Measurements from ENCODE around the gene FANCI.

Gene FANCI

DNA sequence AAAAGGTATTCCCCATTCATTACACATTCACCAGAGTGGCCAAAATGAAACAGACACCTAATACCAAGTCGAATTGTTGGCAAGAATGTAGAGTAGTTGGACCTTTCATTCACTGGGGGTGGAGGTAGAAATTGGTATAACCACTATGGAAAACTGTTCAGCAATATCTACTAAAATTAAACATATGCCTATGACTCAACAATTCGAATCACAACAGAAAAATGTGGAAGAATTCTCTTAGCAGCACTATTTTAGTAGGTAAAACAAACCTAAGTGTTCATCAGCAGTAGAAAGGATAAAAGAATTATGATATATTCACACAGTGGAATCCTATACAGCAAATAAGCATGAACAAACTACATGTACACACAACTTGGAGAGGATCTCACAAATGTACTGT is 60.2 kb downstream of the FANCI start:
- DNase-seq (ENCODE audit: extremely low read depth in 1 of 2, low read depth in 1 of 2): no peak

DNA sequence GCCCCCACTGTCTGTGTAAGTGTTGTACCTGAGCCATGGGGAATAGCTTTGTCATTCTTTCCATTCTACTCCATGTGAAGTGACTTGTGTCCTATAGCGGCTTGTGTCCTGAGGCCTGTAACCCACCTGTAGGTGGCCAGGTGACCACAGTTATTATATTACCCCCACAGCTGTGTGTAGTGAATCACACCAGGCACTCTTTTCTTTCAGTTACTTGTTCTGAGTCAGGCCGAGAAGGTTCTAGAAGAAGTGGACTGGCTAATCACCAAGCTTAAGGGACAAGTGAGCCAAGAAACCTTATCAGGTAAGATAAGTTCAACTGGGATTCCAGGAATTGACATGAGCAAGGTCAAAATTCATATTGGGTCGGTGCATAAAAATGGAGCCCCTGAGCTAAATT is 61.6 kb downstream of the FANCI start:
- DNase-seq (ENCODE audit: extremely low read depth in 1 of 2, low read depth in 1 of 2): no peak

DNA sequence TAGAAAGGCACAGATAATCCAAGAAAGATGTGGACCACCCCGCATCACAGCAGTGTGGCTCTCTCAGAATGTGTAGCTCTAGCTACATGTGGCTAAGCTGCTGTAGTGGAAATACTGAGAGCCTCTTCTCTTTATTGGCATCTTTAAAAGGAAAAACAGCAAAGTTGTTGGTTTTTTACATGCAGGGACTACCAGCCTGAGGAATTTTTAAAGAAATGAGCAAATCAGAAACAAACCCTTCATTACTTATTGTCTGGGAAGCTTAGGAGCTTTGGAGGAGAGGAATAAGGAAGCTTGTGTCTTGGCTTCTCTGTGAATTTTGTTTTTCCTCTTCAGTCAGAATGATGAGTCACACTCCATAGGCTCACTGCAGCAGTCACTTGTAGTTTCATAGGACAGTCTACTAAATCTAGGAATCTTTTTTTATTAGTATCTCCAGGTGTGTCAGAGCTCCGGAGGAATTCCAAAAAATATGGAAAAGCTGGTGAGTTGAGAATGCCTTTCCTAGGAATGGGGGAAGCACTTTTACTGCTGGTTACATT is 63.3 kb downstream of the FANCI start:
- no peak for DNase-seq (ENCODE audit: extremely low read depth in 1 of 2, low read depth in 1 of 2)

DNA sequence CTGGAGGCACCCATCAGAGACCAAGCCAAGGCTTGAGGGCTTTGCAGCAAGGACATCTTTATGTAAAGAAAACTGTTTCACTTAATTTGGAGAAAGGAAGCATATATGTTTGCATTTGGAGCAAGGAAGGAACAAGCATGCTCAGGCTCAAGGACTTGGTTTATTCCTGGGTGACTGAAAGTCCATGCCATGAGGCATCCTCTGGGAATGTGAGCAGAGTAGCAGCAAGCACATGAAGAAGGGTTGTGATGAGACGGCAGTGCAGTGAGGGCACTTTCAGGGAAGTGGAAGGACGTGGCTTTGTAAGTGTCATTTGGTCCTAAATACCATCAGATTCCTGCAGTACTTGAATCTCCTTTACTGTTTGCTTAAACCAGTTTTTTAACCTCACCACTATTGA is 64.0 kb downstream of the FANCI start:
- DNase-seq (ENCODE audit: extremely low read depth in 1 of 2, low read depth in 1 of 2): no peak

DNA sequence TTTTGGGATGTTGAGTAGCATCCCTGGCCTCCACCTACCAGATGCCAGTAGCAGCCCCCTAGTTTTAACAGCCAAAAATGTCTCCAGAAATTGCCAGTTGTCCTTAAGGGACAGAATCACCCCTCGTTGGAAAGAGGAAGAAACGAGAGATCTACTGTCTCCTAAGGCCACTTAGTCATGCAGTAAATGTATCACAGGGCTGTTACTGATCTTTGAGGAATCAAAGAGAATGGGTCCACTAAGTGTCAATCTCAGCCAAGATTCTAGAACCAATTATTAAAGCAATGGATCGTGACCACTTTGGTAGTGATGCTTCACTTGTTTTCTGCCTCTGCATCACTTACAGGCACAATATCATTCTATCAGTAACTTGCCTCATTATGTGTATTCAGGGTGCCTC is 64.5 kb downstream of the FANCI start:
- DNase-seq (ENCODE audit: extremely low read depth in 1 of 2, low read depth in 1 of 2): no peak

DNA sequence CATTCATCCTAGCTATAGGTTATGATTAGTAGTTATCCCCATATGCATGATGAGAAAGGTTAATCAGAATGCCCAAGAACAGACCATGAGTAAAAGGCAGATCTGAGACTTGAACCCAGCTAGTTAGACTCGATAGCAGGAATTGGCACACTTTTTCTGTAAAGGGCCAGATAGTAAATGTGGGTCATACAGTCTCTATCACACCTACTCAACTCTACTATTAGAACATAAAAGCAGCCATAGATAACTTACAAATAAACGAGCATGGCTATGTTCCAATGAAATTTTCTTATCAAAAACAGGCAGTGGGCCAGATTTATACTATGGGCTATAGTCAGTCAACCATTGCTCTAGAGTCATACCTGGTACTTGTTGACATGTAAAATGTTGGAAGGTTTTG is 66.2 kb downstream of the FANCI start:
- no peak for DNase-seq (ENCODE audit: extremely low read depth in 1 of 2, low read depth in 1 of 2)

DNA sequence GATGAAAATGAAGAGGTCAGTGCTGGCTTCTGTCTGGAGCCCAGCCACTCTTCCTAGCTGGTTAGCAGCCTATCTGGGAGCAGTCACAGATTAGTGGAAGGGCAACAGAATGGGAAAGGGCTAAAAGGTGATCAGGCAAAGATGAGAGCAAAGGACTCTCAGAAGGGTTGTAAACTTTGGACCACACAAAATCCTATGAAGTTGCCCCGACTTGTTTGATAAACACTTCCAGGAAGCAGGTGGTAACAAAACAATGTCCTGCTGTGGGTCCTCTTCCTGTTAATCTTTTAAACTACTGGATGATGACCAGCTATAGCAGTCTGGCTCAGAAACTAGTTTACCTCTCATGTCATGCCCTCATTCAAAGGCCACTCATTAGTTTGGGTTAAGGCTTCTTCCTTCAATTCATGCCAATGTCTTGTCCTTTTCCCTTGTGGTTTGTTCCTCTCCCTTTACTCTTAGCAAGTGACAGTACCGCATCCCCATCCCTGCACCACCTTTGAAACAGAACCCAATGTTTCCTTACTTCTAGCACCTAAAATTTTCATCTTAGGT is 71.7 kb downstream of the FANCI start:
- DNase-seq (ENCODE audit: extremely low read depth in 1 of 2, low read depth in 1 of 2): no peak

DNA sequence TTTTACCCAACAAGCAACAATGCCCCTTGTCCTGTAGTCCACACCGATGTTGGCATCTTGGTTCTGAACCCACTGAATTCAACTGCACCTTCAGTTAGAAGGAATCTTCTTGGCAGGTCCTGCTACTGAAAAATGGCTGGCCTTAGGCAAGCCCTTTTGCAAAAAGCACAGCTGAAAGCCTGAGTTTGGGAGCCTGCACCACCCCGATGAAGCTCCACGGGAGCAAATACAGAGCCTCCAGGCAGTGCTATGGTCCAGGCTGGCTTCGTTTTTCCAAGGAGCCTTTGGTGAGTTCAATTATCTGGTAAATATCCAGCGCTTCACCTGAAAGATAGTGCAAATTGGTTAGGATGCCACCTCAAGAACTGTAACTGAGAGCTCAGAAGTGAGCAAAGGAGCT is 72.7 kb downstream of the FANCI start:
- DNase-seq (ENCODE audit: extremely low read depth in 1 of 2, low read depth in 1 of 2): no peak

DNA sequence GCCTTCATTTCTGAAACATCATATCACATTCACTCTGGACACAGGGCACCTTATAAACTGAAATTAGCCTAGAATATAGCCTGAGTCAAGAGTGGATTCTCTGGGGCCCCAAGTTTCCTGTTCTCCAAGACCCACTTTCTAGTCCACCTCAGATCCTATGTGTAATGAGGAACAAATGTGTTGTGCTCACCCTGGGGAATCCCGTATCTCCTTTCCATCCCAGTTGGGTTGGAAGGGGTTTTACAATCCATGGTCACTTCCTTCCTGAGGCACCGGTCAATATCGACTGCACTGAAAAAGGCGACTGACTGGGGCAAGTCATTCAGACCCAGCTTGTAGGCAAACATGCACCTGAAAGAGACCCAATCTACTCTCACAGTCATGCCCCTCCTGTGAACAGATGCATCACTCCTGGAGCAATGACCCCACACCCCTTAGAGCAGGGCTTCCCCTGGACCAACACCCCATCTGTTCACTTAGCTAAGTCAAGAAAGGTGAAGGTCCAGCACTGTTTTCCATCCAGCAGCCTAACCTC is 73.5 kb downstream of the FANCI start:
- DNase-seq (ENCODE audit: extremely low read depth in 1 of 2, low read depth in 1 of 2): no peak

DNA sequence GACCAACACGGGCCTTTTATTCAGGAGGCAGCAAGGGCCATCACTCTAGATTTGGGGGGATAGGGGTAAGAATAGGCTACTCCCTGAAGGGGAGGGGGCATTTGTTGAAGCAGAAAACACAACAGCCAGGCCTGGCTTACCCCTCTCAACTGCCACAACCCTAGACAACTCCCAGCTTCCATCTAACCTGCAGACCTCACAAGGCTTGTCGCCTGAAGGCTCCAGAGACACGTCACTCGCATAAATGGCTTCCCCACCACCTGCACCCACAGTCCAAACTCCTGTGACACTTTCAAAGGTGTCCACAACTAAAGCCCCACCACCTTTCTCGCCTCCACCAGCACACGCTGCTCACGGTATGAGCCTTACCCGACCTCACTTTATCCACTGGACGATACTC is 75.9 kb downstream of the FANCI start:
- DNase-seq (ENCODE audit: extremely low read depth in 1 of 2, low read depth in 1 of 2): no peak

DNA sequence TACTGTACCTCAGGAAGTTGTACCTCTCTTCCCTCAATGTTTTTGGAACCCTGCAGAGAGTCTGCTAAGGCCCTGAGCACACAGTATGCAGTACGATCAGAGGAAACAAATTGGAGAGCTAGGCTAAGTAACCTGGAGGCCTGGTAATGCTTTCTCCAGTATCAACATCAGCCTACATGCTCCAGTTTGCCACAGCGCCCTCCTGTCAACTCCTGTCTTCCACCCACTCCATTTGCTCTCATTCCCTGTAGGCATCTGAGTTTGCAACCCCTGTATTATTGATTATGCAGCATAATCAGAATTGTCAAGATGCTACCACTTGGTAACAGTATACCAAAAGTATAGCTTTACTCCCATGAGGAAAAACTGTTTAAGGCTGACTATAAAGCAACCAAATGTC is 76.4 kb downstream of the FANCI start:
- DNase-seq (ENCODE audit: extremely low read depth in 1 of 2, low read depth in 1 of 2): no peak

DNA sequence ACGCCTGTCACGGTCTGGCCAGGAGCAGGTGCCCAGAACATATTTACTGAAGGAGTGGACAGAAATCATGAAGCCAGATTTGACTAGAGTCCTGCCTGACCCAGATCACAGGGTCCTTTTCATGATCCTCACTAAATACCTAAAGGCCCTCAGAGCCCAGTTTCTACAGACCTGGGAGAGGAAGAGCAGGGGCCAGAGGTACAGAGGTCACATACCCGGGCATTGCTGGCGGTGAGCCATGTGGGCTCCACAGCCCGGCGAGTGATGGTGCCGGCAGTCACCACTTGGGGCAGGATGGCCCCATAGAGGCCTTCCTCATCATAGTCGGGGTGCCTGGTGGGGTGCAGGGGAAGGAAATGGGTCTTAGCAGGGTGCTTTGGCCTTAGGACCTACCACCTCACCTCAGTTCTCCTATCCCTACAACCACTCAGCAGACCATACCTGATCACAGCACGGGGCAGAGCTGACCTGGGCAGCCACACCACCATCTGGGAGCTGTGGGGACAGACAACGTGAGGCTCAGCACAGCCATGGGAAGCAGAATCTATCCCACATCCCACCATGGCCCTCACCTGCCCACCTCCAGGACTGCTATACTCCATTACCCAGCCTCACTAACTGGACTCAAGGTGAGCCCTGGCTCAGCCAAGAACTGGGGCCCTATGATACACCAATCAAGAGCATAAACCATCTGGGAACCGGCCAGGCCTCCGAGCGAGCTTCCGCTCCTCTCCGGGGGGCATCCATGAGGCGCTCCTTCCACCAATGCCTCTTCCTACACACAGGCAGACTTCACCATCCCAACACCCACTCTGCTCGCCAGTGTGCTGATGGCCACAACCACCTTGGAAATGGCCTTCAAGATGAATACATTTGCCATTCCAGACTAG is 78.0 kb downstream of the FANCI start:
- DNase-seq (ENCODE audit: extremely low read depth in 1 of 2, low read depth in 1 of 2): no peak

DNA sequence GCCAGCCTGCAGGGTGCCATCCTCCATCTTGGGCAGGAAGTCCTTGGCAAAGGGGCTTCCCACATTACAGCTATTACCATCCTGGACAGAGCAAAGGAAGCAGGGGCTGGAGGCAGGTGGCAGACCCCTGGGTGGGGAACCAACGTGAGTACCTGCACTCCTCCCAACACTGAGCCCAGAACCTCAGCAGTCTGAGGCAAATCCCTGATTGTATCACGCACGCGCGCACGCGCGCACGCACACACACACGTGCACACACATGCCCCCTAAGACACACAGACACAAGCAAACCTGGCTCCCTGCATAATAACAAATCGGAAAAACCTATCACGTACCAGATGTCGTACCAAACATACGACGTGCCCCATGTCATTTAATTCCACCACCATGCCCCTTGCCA is 79.0 kb downstream of the FANCI start:
- DNase-seq (ENCODE audit: extremely low read depth in 1 of 2, low read depth in 1 of 2): no peak

DNA sequence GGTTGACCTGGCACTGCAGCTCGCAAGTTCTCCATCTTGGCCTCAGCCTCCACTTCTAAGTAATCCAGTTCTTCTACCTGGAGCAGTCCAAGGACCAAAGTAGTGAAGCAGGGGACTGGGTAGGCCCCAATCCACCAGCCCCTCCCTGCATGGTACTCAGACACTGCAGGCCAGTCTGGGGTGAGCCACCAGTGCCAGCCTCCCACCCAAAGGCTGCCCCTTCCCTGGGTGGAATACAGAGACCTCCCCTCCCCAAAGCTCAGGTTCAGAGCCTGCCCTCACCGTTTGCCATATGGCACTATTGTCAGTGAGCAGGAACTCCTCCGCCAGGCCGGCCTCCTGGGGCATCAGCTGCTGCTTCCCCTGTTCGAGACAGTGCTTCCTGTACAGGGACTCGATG is 80.0 kb downstream of the FANCI start:
- no peak for DNase-seq (ENCODE audit: extremely low read depth in 1 of 2, low read depth in 1 of 2)

DNA sequence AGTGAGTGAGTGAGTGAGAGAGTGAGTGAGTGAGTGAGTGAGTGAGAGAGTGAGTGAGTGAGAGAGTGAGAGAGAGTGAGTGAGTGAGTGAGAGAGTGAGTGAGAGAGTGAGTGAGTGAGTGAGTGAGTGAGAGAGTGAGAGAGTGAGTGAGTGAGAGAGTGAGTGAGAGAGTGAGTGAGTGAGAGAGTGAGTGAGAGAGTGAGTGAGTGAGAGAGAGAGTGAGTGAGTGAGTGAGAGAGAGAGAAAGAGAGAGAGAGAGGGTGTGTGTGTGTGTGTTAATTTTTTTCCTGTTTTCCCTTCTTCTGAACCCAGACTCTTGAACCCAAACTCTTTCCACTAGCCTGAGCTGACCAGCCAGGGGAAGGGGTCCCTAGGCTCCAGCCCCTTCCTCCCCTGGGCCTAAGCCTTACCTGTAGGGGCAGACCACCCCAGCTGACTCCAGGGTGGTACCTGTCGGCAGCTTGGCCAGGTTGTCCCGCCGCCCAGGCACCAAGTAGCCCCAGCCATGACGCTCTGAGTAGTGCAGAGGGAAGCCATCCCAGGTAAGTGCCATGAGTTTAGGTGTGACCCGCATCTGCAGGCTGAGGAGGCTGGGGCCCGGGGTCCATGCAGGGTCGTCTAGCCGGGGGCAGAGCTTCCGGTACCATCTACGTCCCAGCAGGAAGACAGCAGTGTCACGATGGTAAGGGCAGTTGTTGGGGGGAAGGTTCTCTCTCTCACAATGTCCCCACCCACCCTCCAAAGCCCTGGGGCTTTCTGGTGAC is 81.4 kb downstream of the FANCI start:
- DNase-seq (ENCODE audit: extremely low read depth in 1 of 2, low read depth in 1 of 2): no peak

DNA sequence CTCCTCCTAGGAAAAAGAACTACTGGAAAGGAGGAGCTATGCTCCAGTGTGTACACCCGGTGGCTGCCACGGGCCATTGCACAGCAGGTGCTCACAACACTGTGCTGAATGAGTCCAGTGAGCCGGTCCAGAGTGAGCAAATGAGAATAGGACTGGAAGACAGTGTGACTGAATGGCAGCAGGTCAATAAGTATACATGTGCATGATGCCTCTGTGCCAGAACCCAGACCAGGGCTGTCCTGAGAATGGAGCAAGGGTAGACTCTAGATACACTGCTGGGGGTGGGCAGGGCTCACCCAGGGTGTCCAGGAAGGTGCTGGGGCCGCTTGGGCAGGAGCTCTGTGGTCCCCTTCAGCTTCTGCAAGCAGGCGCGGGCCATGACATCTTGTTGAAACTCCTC is 82.5 kb downstream of the FANCI start:
- DNase-seq (ENCODE audit: extremely low read depth in 1 of 2, low read depth in 1 of 2): no peak

DNA sequence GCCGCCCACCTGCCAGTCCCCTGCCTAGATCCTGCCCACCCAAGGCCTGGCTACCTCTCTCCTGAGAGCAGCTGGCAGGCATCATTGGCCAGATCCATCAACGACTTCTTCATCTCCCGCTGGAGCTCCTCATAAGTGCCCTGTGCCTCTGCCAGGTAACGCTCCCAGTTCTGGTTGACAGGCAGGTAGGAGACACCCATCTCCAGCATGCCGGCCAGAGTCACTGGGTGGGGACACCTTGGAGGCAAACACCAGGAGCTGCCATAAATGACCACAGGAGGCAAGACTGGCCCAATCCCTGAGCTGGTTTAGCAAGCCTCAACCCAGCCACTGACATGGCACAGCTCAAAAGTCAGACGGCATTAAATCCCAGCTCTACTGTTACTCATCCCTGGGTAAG is 83.3 kb downstream of the FANCI start:
- DNase-seq (ENCODE audit: extremely low read depth in 1 of 2, low read depth in 1 of 2): no peak

DNA sequence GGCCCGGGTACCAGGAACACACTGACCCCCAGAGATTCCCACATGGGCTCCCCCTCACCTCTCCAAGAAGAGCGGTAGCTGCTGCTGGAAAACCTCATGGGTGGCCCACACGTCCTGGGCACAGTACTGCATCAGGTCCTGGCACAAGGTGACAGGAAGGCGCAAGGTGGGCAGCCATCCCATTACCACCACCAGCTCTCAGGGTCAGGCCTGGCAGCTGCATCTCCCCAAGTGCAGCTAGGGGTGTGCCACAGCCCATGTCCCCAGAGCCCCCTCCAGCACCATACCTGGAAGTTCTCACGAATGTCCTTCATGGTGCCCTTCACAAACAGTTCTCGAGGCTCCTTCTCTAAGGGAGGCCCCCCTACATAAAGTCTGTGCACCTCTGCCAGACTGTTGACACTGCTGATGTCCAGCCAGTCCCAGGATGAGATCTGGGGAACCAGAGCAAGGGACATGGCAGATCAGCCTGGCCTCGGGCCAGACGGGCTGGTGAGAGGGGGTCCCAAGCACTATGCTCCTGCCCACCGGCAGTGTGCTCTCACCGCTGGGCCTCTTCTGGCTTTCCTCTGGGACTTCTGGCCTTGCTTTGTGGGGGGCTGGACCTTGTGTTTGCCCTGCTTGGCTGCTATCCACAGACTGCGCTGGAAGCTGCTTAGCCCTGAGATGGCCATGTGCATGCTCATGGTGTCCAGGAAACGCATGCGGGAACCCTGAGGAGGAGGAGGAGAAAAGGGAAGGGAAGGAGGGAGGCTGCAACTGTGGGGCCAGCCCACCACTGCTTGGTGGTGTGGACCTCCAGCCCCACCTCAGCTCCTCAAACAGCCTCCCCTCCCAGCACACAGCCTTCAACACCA is 84.8 kb downstream of the FANCI start:
- no peak for DNase-seq (ENCODE audit: extremely low read depth in 1 of 2, low read depth in 1 of 2)

DNA sequence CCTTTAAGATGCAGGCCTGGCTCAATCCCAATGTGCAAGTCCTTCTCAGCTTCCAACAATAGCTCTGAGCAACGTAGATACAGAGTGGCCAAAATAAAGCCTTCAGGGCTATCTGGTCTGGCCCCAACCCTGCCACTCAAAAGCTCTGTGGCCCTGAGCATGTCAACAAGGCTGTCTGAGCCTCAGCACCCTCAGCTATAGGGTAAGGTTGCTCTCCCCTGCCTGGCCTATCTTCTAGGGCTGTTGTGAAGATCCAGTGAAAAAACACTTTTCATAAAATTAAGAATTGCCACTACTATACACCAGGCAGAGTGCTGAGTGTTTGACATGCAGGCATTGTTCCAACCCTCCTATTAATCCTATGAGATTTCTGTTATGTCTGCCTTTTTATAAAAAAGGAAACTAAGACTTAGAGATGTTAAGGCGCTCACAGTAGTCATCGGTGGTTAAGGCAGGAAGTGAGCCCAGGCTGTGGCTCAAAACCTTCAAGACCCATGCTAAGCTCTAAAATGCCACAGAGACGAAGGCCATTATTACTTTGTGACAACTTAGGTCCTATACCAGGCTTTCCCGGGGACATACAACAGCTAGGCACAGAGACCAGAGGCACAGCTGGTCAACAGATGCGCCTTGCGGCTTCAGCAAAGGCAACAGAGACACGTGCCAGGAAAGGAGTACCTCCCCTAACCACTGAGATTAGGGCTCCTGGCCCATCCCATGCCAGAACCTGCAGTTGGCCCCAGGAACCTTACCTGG is 85.7 kb downstream of the FANCI start:
- no peak for DNase-seq (ENCODE audit: extremely low read depth in 1 of 2, low read depth in 1 of 2)

DNA sequence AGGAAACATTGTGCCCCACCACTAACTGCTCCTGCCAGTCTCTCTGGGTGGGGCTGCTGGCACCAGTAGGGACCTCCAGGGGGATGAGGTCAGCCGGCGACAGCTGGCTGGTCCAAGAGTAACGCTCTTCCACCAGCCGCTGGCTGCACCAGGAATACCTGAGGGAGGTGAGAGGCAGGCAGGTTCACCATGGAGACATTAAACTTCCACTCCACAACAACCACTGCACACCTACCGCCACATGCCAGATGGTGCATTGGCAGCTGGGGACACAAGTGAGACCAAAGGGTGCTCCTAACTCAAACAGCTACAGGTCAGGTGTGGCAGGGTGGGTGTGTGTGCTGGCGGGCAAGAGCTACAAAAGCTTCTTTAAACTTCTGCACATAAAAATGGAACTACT is 86.3 kb downstream of the FANCI start:
- no peak for DNase-seq (ENCODE audit: extremely low read depth in 1 of 2, low read depth in 1 of 2)
